ENCODE results near the gene EPHA10.

Gene EPHA10

GRCh38 chr1:37732111-37732780 is 32.7 kb downstream of the EPHA10 start:
- no peak for DNase-seq

- no peak for DNase-seq
Observed at GRCh38 chr1:37731312-37732019, 33.5 kb downstream of the EPHA10 start.

GRCh38 chr1:37730376-37730775 is 34.5 kb downstream of the EPHA10 start:
- no peak for DNase-seq

- no peak for DNase-seq
Observed at GRCh38 chr1:37728416-37728815, 36.5 kb downstream of the EPHA10 start.

- DNase-seq: no peak
Observed at GRCh38 chr1:37726751-37727585, 38.0 kb downstream of the EPHA10 start.

- DNase-seq: no peak
Observed at GRCh38 chr1:37725851-37726613, 38.9 kb downstream of the EPHA10 start.

GRCh38 chr1:37724575-37724974 is 40.3 kb downstream of the EPHA10 start:
- no peak for DNase-seq

- no peak for DNase-seq
Observed at GRCh38 chr1:37723390-37724078, 41.4 kb downstream of the EPHA10 start.

GRCh38 chr1:37723072-37723389 is 41.9 kb downstream of the EPHA10 start:
- DNase-seq: no peak

GRCh38 chr1:37722181-37723071 is 42.5 kb downstream of the EPHA10 start:
- DNase-seq: no peak

GRCh38 chr1:37721565-37721964 is 43.4 kb downstream of the EPHA10 start:
- DNase-seq: no peak

- DNase-seq: no peak
Observed at GRCh38 chr1:37720231-37721130, 44.4 kb downstream of the EPHA10 start.

- no peak for DNase-seq
Observed at GRCh38 chr1:37719572-37720195, 45.2 kb downstream of the EPHA10 start.

GRCh38 chr1:37718901-37719571 is 45.9 kb downstream of the EPHA10 start:
- no peak for DNase-seq

- DNase-seq: no peak
Observed at GRCh38 chr1:37718181-37718900, 46.6 kb downstream of the EPHA10 start.

- DNase-seq: no peak
Observed at GRCh38 chr1:37717631-37718030, 47.3 kb downstream of the EPHA10 start.

- no peak for DNase-seq
Observed at GRCh38 chr1:37716321-37716720, 48.6 kb downstream of the EPHA10 start.

- DNase-seq: no peak
Observed at GRCh38 chr1:37714689-37715088, 50.2 kb downstream of the EPHA10 start.

GRCh38 chr1:37714226-37714625 is 50.7 kb downstream of the EPHA10 start:
- no peak for DNase-seq

Measured in stimulated activated CD4-positive, alpha-beta T cell treated with anti-CD3 and anti-CD28 coated beads, Interleukin-15, amount 100 ng/mL, for 24 hours (primary cell).